NT2/D1 (cell line): ENCODE results near the gene SLC44A4.
"Not testable (repeated sequence)": the region's sequence is repeated elsewhere in the genome, so short reads cannot be mapped to it uniquely, and the experiment has no call there.

Source experiments
- SUZ12 ChIP-seq: IDR thresholded peaks from 2 replicates; pipeline ENCODE4 v1.6.1; 2011; ENCODE audit not compliant: insufficient read length, insufficient read depth; ENCODE audit errors: extremely low read depth
- YY1 ChIP-seq: IDR thresholded peaks from 2 replicates; pipeline ENCODE4 v1.6.1; 2011; ENCODE audit not compliant: insufficient read length, insufficient read depth

- not testable (repeated sequence) for TF ChIP-seq YY1, SUZ12
Observed at GRCh38 chr6:31909298-31909697, 30.5 kb upstream of the SLC44A4 start.
